ENCODE data around the gene TPRX2. TPM values are rescaled to one million over a fixed set of nuclear protein-coding genes. Genes with fewer than 3 reads are reported as not detected.

The TPRX2 gene
- total RNA-seq, 1 donor from 2014 or later = not detected

- Histone ChIP-seq H4K20me1 (ENCODE audit: insufficient read depth, low read length) (no peaks in the 10 kb centered on the region), H3K9ac (ENCODE audit: low read length) (no peak overlapping the region), H3K4me3 (ENCODE audit: insufficient read depth, low read depth, low read length) (no peak overlapping the region), H3K9me3 (ENCODE audit: insufficient read depth, low read depth, low read length) (peaks cover 3% of the 10 kb centered on the region), H3K27ac (ENCODE audit: low read depth, low read length) (no peak overlapping the region), H3K36me3 (ENCODE audit: insufficient read depth, low read length) (no peaks in the 10 kb centered on the region), H3K27me3 (ENCODE audit: insufficient read depth, low read length) (no peaks in the 10 kb centered on the region), H3K79me2 (ENCODE audit: insufficient read depth, low read length) (no peaks in the 10 kb centered on the region), H3K4me2 (ENCODE audit: low read length) (no peak overlapping the region), H3K4me1 (ENCODE audit: insufficient read depth, low read length) (no peaks in the 10 kb centered on the region), H2AFZ (ENCODE audit: low read depth, low read length) (no peak overlapping the region)
- Mint-ChIP-seq H3K27ac (ENCODE audit: unreplicated experiment) (peak overlapping the region; percentile 43), H3K36me3 (ENCODE audit: low read depth, unreplicated experiment) (no peaks in the 10 kb centered on the region), H3K9me3 (ENCODE audit: unreplicated experiment) (peaks cover 4% of the 10 kb centered on the region), H3K4me3 (ENCODE audit: unreplicated experiment) (no peak overlapping the region), H3K4me1 (ENCODE audit: low read depth, unreplicated experiment) (no peaks in the 10 kb centered on the region), H3K27me3 (ENCODE audit: low read depth, unreplicated experiment) (no peaks in the 10 kb centered on the region)
- FAIRE-seq = no peak
- TF ChIP-seq CTCF (IDR thresholded peaks at IDR 0.05; ENCODE audit: insufficient read depth, low read depth, low read length) (no peak), EZH2 (IDR thresholded peaks at IDR 0.05; ENCODE audit: insufficient read depth, low read length) (no peak)
- peak; percentile 4 for DNase-seq (ENCODE audit: low read depth)
Measured at GRCh38 chr19:47891923-47892666, 33.1 kb downstream of the TPRX2 start.

- Histone ChIP-seq H2AFZ (ENCODE audit: low read depth, low read length) (no peak overlapping the region), H3K27me3 (ENCODE audit: insufficient read depth, low read length) (no peaks in the 10 kb centered on the region), H3K4me2 (ENCODE audit: low read length) (no peak overlapping the region), H3K4me1 (ENCODE audit: insufficient read depth, low read length) (no peaks in the 10 kb centered on the region), H3K9ac (ENCODE audit: low read length) (no peak overlapping the region), H3K9me3 (ENCODE audit: insufficient read depth, low read depth, low read length) (peaks cover 3% of the 10 kb centered on the region), H4K20me1 (ENCODE audit: insufficient read depth, low read length) (no peaks in the 10 kb centered on the region), H3K4me3 (ENCODE audit: insufficient read depth, low read depth, low read length) (no peak overlapping the region), H3K79me2 (ENCODE audit: insufficient read depth, low read length) (no peaks in the 10 kb centered on the region), H3K36me3 (ENCODE audit: insufficient read depth, low read length) (no peaks in the 10 kb centered on the region), H3K27ac (ENCODE audit: low read depth, low read length) (no peak overlapping the region)
- Mint-ChIP-seq H3K27me3 (ENCODE audit: low read depth, unreplicated experiment) (no peaks in the 10 kb centered on the region), H3K4me3 (ENCODE audit: unreplicated experiment) (no peak overlapping the region), H3K36me3 (ENCODE audit: low read depth, unreplicated experiment) (no peaks in the 10 kb centered on the region), H3K27ac (ENCODE audit: unreplicated experiment) (no peak overlapping the region), H3K4me1 (ENCODE audit: low read depth, unreplicated experiment) (no peaks in the 10 kb centered on the region), H3K9me3 (ENCODE audit: unreplicated experiment) (peaks cover 4% of the 10 kb centered on the region)
- TF ChIP-seq CTCF (IDR thresholded peaks at IDR 0.05; ENCODE audit: insufficient read depth, low read depth, low read length) = no peak
- TF ChIP-seq EZH2 (IDR thresholded peaks at IDR 0.05; ENCODE audit: insufficient read depth, low read length) = no peak
- no peak for FAIRE-seq
- no peak for DNase-seq (ENCODE audit: low read depth)
Measured at GRCh38 chr19:47895165-47895782, 36.2 kb downstream of the TPRX2 start.

DNA sequence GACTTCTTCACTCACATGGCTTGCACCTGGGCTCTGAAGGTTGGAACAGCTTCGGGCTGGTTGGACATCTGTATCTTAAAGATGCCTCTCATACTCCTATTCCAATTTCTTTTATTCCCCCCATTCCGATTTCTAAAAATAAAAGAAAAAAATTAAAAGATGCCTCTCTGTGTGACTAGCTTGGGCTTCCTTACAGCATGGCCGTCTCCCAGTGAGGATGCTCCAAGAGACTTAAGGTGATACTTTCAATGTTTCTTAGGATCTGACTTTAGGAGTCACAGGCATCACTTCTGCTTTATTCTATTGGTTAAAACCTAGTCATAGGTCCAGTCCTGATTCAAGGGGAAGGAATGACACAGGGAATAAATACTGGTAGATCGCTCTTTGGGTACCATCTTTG is 37.0 kb downstream of the TPRX2 start:
- FAIRE-seq (no peak), DNase-seq (ENCODE audit: low read depth) (no peak)
- no peak overlapping the region for H2AFZ ChIP-seq (ENCODE audit: low read depth, low read length)
- Mint-ChIP-seq H3K9me3 (ENCODE audit: unreplicated experiment) (peaks cover 4% of the 10 kb centered on the region), H3K4me1 (ENCODE audit: low read depth, unreplicated experiment) (no peaks in the 10 kb centered on the region), H3K27ac (ENCODE audit: unreplicated experiment) (no peak overlapping the region), H3K27me3 (ENCODE audit: low read depth, unreplicated experiment) (no peaks in the 10 kb centered on the region), H3K4me3 (ENCODE audit: unreplicated experiment) (no peak overlapping the region), H3K36me3 (ENCODE audit: low read depth, unreplicated experiment) (no peaks in the 10 kb centered on the region)
- H3K27me3 ChIP-seq (ENCODE audit: insufficient read depth, low read length) = no peaks in the 10 kb centered on the region
- H4K20me1 ChIP-seq (ENCODE audit: insufficient read depth, low read length) = no peaks in the 10 kb centered on the region
- H3K4me1 ChIP-seq (ENCODE audit: insufficient read depth, low read length) = no peaks in the 10 kb centered on the region
- TF ChIP-seq CTCF (IDR thresholded peaks at IDR 0.05; ENCODE audit: insufficient read depth, low read depth, low read length) (no peak), EZH2 (IDR thresholded peaks at IDR 0.05; ENCODE audit: insufficient read depth, low read length) (no peak)
- no peak overlapping the region for H3K9ac ChIP-seq (ENCODE audit: low read length)
- H3K4me2 ChIP-seq (ENCODE audit: low read length) = no peak overlapping the region
- no peak overlapping the region for H3K27ac ChIP-seq (ENCODE audit: low read depth, low read length)
- no peak overlapping the region for H3K4me3 ChIP-seq (ENCODE audit: insufficient read depth, low read depth, low read length)
- H3K36me3 ChIP-seq (ENCODE audit: insufficient read depth, low read length) = no peaks in the 10 kb centered on the region
- H3K9me3 ChIP-seq (ENCODE audit: insufficient read depth, low read depth, low read length) = peaks cover 3% of the 10 kb centered on the region
- H3K79me2 ChIP-seq (ENCODE audit: insufficient read depth, low read length) = no peaks in the 10 kb centered on the region

Data from astrocyte (in vitro differentiated cells and primary cell).